GM12801 (cell line): ENCODE data around the gene RARG.

ENCODE experiments used
- CTCF ChIP-seq: IDR thresholded peaks from one replicate; pipeline ENCODE4 v1.5.1; 2011; ENCODE audit warnings: control low read depth; ENCODE audit not compliant: insufficient read length; ENCODE audit errors: extremely low read depth

Gene RARG

GRCh38 chr12:53200107-53200457, 31.9 kb downstream of the RARG start:
- no peak for TF ChIP-seq CTCF

GRCh38 chr12:53199700-53200099, 32.3 kb downstream of the RARG start:
- no peak for TF ChIP-seq CTCF

GRCh38 chr12:53198486-53199110, 33.4 kb downstream of the RARG start:
- no peak for TF ChIP-seq CTCF

GRCh38 chr12:53197011-53197640, 34.9 kb downstream of the RARG start:
- TF ChIP-seq CTCF: no peak

- TF ChIP-seq CTCF: no peak
These were observed 35.5 kb downstream of the RARG start for GRCh38 chr12:53196486-53196885.

- TF ChIP-seq CTCF: no peak
These were observed 36.2 kb downstream of the RARG start for GRCh38 chr12:53195516-53196420.

GRCh38 chr12:53194973-53195372, 37.0 kb downstream of the RARG start:
- no peak for TF ChIP-seq CTCF
